Activated B cell treated with CpG ODN at 0.5 μM for 24 hours (primary cell): ENCODE data around the gene C1orf105. TPM values are rescaled to one million over a fixed set of nuclear protein-coding genes. Genes with fewer than 3 reads are reported as not detected.

Experiments used
- ATAC-seq: fragments of 200-7000 bp; cut with Tn5 transposase; one replicate; pipeline ENCODE4 v1.10.0; 2021; ENCODE audit warnings: low read depth, mild to moderate bottlenecking, moderate library complexity
- CTCF ChIA-PET: fragments of 350-600 bp; sonication (Branson Sonifier 250); formaldehyde crosslinking; loops from one replicate; lab custom pipeline; 2021; ENCODE audit warnings: antibody characterized with exemption; lab: Charles Lee
- POLR2A ChIA-PET: fragments of 350-600 bp; sonication (Branson Sonifier 250); formaldehyde crosslinking; loops from one replicate; lab custom pipeline; 2021; ENCODE audit warnings: antibody characterized with exemption; lab: Charles Lee
- DNase-seq: peaks from one replicate; pipeline ENCODE4 v3.0.0; 2022
- H3K27ac Mint-ChIP-seq: one replicate; pipeline ENCODE4 v1.8.0; 2020; ENCODE audit warnings: mixed read lengths
- H3K27me3 Mint-ChIP-seq: one replicate; pipeline ENCODE4 v1.8.0; 2021; ENCODE audit warnings: mixed read lengths
- H3K36me3 Mint-ChIP-seq: one replicate; pipeline ENCODE4 v1.8.0; 2021; ENCODE audit warnings: low read depth, mixed read lengths
- H3K4me1 Mint-ChIP-seq: one replicate; pipeline ENCODE4 v1.8.0; 2021; ENCODE audit warnings: mixed read lengths
- H3K4me3 Mint-ChIP-seq: one replicate; pipeline ENCODE4 v1.8.0; 2020; ENCODE audit warnings: mild to moderate bottlenecking, mixed read lengths
- H3K9me3 Mint-ChIP-seq: one replicate; pipeline ENCODE4 v1.8.0; 2020; ENCODE audit warnings: mixed read lengths
- intact Hi-C: fragments of 100-400 bp; cut with micrococcal nuclease; formaldehyde crosslinking; loops from one replicate; pipeline ENCODE4 v1.15.1; 2024
- total RNA-seq: library from RNA; stranded (reverse); gene quantifications from 2 replicates; pipeline ENCODE4 v1.2.3, GENCODE V29; 2022
- TF ChIP-seq, protein P1 (sequence below): fragments of 200-600 bp; IDR thresholded peaks from one replicate; pipeline ENCODE4 v1.8.0; 2022; ENCODE audit warnings: antibody characterized with exemption, mild to moderate bottlenecking

C1orf105 gene
- total RNA-seq, 1 donor from 2014 or later: not detected

DNA sequence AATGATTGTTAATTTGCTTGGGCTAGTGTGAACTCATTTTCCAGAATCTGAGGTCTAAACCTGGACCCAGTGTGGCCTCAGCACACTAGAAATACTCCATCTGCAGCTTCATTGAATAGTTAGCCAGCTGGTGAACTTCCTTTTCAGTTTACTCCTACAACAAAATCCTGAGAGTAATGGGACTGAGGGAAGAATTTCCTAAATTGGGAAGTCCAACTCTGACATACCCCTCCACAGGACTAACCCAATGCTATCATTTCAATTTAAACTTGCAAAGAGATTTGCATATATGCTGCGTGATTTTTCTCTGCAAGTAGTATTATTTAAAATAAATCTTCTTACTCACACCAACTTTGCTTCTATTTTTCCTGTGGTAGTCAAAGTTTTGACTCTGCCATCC lies 51.2 kb downstream of the C1orf105 start:
- no peak for ATAC-seq
- Mint-ChIP-seq H3K4me1 (no peaks in the 10 kb centered on the region), H3K27me3 (peaks cover 15% of the 10 kb centered on the region), H3K9me3 (no peaks in the 10 kb centered on the region), H3K27ac (no peak overlapping the region), H3K36me3 (no peaks in the 10 kb centered on the region), H3K4me3 (no peak overlapping the region)
- intact Hi-C loops: no loop called here
- no peak for DNase-seq
- ChIA-PET CTCF (no interaction called here), POLR2A (no interaction called here)
- TF ChIP-seq, protein P1, sequence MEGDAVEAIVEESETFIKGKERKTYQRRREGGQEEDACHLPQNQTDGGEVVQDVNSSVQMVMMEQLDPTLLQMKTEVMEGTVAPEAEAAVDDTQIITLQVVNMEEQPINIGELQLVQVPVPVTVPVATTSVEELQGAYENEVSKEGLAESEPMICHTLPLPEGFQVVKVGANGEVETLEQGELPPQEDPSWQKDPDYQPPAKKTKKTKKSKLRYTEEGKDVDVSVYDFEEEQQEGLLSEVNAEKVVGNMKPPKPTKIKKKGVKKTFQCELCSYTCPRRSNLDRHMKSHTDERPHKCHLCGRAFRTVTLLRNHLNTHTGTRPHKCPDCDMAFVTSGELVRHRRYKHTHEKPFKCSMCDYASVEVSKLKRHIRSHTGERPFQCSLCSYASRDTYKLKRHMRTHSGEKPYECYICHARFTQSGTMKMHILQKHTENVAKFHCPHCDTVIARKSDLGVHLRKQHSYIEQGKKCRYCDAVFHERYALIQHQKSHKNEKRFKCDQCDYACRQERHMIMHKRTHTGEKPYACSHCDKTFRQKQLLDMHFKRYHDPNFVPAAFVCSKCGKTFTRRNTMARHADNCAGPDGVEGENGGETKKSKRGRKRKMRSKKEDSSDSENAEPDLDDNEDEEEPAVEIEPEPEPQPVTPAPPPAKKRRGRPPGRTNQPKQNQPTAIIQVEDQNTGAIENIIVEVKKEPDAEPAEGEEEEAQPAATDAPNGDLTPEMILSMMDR: no peak

DNA sequence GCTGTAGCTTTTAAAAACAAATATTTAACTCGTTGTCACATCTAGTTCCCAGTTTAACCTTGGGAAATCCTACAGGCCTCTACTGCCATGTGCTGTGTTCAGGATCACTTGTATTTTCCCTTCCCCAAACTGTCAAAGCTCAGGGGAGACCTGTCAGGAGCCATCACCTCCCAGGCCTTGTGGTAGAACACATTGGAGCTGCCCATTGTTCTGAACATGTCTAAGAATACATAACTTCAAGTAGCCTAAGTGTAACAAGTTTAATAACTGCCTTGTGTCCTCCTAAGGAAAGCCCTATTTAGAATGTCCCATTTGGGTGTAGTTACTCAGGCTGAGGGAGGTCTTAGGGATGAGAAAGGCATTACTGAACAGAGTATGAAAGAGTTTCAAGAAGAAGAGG lies 52.0 kb downstream of the C1orf105 start:
- ATAC-seq (no peak), DNase-seq (no peak)
- H3K27ac Mint-ChIP-seq: no peak overlapping the region
- POLR2A ChIA-PET: no interaction called here
- CTCF ChIA-PET: no interaction called here
- no peak overlapping the region for H3K4me3 Mint-ChIP-seq
- no peaks in the 10 kb centered on the region for H3K4me1 Mint-ChIP-seq
- TF ChIP-seq, protein P1: no peak
- H3K9me3 Mint-ChIP-seq: no peaks in the 10 kb centered on the region
- intact Hi-C loops: no loop called here
- H3K27me3 Mint-ChIP-seq: peaks cover 13% of the 10 kb centered on the region
- H3K36me3 Mint-ChIP-seq: no peaks in the 10 kb centered on the region

DNA sequence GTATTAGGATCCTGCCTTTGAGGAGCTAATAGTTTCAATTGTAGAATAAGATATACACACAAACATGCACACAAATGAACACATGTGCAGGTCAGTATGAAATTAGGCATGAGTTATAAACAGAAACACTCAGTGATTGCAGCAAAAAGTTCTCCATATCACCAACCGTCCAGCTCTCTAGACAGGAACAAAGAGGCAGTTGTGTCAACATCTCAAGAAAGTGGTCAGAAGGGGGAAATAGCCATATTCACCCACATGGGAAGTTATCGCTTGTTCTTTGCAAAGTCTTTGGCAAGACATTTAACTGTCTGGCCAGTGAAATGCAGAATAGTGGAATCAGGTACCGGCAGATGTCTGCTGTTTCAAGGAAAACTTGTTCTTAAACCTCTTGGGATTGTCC lies 52.8 kb downstream of the C1orf105 start:
- Mint-ChIP-seq H3K9me3 (no peaks in the 10 kb centered on the region), H3K4me1 (no peaks in the 10 kb centered on the region), H3K27ac (no peak overlapping the region), H3K27me3 (peaks cover 13% of the 10 kb centered on the region), H3K4me3 (no peak overlapping the region), H3K36me3 (no peaks in the 10 kb centered on the region)
- DNase-seq (no peak), ATAC-seq (no peak)
- TF ChIP-seq, protein P1: no peak
- ChIA-PET POLR2A (no interaction called here), CTCF (no interaction called here)
- intact Hi-C loops: no loop called here

DNA sequence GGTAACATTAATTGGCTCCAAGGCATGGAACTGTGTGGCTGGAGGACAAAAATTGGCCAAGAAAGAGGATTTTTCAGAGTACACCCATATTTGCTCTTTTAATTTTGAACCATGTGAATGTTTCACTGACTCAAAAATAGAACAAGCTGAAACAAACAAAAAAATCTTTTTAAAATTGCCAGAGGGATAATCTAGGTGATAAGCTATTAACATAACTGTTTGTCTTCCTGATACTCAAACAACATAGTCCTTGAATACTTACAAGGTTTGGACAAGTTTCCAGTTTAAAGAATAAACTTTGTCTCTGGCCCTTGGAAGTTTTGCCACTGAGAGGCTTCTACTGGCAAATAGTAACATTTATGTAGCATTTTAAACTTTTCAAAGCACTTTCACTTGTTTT lies 53.4 kb downstream of the C1orf105 start:
- peaks cover 13% of the 10 kb centered on the region for H3K27me3 Mint-ChIP-seq
- CTCF ChIA-PET: no interaction called here
- intact Hi-C loops: no loop called here

DNA sequence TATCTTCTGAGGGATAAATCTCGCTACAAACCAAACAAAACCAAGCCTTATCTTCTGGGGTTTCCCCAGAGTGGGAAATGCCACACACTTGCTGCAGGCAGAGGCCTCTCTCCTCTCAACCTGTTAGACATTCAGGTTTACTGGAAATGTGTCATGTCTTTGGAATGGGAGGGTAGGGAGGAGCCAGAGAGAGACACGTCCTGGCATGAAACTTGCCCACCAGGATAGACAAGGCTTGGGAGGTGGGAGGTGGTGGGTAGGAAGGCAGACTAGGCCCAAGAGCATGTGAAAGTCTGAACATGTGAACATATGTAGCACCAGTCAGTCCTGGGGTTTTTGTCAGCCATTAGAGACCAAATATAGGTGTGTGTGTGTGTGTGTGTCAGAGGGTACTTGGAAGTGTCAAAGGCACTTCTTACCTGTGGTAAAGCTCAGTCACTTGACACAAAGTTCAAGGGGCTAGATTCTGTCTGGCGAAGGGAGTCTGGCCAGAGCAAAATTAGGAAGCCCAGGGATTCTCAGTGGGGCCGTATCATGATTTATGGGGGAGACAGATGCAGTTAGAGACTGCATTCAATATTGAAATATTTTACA lies 55.8 kb downstream of the C1orf105 start:
- ChIA-PET CTCF (no interaction called here), POLR2A (no interaction called here)
- ATAC-seq (no peak), DNase-seq (no peak)
- TF ChIP-seq, protein P1: no peak
- no peak overlapping the region for H3K27ac Mint-ChIP-seq
- no peaks in the 10 kb centered on the region for H3K36me3 Mint-ChIP-seq
- no peaks in the 10 kb centered on the region for H3K4me1 Mint-ChIP-seq
- no peak overlapping the region for H3K4me3 Mint-ChIP-seq
- intact Hi-C loops: no loop called here
- no peaks in the 10 kb centered on the region for H3K9me3 Mint-ChIP-seq
- H3K27me3 Mint-ChIP-seq: peaks cover 16% of the 10 kb centered on the region

More for the DNA sequence above, 53.4 kb downstream of the C1orf105 start:
- TF ChIP-seq, protein P1: no peak
- DNase-seq (no peak), ATAC-seq (no peak)
- H3K36me3 Mint-ChIP-seq: no peaks in the 10 kb centered on the region
- no peak overlapping the region for H3K27ac Mint-ChIP-seq
- H3K4me1 Mint-ChIP-seq: no peaks in the 10 kb centered on the region
- H3K9me3 Mint-ChIP-seq: no peaks in the 10 kb centered on the region
- H3K4me3 Mint-ChIP-seq: no peak overlapping the region
- POLR2A ChIA-PET: no interaction called here
